ENCODE measurements around the gene MEGF6.

GRCh38 chr1:3497521-3497920, 113.8 kb downstream of the MEGF6 start:
- no peak for TF ChIP-seq EZH2 (IDR thresholded peaks at IDR 0.05)
- TF ChIP-seq POLR2AphosphoS5 (IDR thresholded peaks at IDR 0.05; ENCODE audit: borderline replicate concordance, low read depth, low read length), result no peak
- no peak for TF ChIP-seq FOXP2 (optimal IDR thresholded peaks at IDR 0.05; ENCODE audit: control extremely low read depth, extremely low read length, insufficient read depth)
